A549 treated with AZD2906 at 1 μM for 4 hours (cell line): ENCODE results near the gene RASGRP4. TPM values are rescaled to one million over a fixed set of nuclear protein-coding genes. Genes with fewer than 3 reads are reported as not detected.

ENCODE experiments used
- total RNA-seq: library from RNA; stranded (reverse); fragments of 200-300 nt; extraction: Qiagen RNA extraction; gene quantifications from 5 replicates; pipeline ENCODE4 v1.2.3, GENCODE V29; 2022

Gene RASGRP4, protein sequence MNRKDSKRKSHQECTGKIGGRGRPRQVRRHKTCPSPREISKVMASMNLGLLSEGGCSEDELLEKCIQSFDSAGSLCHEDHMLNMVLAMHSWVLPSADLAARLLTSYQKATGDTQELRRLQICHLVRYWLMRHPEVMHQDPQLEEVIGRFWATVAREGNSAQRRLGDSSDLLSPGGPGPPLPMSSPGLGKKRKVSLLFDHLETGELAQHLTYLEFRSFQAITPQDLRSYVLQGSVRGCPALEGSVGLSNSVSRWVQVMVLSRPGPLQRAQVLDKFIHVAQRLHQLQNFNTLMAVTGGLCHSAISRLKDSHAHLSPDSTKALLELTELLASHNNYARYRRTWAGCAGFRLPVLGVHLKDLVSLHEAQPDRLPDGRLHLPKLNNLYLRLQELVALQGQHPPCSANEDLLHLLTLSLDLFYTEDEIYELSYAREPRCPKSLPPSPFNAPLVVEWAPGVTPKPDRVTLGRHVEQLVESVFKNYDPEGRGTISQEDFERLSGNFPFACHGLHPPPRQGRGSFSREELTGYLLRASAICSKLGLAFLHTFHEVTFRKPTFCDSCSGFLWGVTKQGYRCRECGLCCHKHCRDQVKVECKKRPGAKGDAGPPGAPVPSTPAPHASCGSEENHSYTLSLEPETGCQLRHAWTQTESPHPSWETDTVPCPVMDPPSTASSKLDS
- total RNA-seq: 0.03 to 0.09 TPM (median 0.07 TPM) in 5 replicates

DNA sequence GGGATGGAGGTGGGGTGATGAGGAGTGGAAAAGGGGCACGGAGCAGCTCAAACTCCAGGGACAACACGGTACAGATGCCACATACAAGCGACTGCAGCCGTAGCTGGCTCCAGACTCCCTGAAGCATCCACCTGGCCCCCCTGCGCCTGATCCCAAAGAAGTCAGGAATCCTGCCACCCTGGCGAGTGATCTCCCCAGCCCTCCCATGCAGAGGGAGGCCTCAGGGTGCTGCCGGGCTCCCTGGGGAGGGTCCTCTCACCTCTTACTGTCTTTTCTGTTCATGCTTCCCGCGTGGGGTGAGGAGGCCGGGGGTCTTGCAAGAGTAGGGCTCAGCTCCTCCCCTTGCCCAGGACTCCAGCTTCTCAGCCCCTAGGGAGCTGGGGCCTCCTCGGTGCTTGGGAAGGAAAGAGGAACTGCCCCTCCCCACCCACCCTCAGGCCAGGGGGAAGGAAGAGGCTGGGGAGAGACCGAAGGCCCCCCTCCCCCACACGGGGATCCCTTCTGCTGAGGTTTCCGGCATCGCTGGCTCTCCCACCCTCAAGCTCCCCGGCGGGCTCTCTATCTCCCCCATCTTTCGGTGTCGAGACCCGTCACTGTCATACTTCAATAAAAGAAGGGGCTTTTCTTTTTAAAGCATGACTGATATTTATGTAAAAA lies at the start of gene RASGRP4:
TSS of gene RASGRP4 (minus strand) at position 410 of the 657 bp plus-strand sequence. CDS start at position 282, 128 bp downstream.

DNA sequence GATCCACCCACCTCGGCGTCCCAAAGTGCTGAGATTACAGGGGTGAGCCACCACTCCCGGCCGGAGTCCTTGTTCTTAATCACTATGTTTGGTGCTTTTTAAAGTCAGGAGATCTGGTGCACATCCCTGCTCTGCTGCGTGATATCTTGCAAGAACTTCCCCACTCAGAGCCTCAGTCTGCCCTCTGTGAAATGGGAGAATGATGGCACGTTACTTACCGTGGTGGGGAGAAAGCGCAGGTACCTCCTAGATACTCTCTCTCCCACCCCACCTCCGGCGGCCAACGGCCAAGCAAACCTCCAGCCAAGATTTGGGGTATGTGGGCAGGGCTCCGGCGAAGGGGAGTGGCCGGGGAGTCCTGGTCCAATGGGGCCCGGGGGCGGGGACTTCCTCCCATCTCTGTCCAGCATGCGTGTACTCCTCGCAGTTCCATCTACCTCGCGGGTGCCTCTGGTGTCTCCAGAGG lies 7.3 kb upstream of the RASGRP4 start, which contains the start of gene RYR1:
TSS of gene RYR1 (plus strand) at position 424 of the 466 bp plus-strand sequence. CDS start 139 bp downstream, outside the sequence.

DNA sequence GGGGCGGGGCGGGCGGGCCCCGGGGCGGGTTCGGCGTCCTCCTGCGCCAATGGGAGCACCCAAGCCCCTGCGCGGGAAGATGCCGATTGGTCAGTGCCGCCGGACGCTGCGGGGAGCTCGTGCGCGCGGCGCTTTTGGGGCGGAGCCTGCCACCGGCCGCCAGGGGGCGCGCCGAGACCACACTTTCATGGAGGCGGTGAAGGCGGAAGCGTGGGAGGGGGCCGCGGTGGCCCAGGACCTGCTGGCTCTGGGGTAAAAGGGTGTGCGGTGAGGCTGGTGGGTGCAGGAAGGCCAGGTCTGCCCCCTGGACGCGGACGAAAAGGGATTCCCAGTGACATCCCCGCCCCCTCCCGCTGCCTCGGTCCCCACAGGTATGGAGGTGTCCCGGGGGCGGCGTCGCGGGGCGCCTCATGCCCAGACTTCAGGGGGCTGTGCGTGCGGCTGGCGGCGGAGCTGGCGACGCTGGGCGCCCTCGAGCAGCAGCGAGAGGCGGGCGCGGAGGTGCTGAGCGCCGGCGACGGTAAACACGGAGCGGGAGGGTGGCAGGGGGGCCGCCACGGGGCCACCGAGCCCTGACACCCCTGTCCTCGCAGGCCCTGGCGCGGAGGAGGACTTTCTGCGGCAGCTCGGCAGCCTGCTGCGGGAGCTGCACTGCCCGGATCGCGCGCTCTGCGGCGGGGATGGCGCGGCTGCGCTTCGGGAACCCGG lies 22.9 kb downstream of the RASGRP4 start, which contains the start of gene FAM98C:
TSS of gene FAM98C (plus strand) at position 127 of the 708 bp plus-strand sequence. CDS start at position 188, 61 bp downstream.

DNA sequence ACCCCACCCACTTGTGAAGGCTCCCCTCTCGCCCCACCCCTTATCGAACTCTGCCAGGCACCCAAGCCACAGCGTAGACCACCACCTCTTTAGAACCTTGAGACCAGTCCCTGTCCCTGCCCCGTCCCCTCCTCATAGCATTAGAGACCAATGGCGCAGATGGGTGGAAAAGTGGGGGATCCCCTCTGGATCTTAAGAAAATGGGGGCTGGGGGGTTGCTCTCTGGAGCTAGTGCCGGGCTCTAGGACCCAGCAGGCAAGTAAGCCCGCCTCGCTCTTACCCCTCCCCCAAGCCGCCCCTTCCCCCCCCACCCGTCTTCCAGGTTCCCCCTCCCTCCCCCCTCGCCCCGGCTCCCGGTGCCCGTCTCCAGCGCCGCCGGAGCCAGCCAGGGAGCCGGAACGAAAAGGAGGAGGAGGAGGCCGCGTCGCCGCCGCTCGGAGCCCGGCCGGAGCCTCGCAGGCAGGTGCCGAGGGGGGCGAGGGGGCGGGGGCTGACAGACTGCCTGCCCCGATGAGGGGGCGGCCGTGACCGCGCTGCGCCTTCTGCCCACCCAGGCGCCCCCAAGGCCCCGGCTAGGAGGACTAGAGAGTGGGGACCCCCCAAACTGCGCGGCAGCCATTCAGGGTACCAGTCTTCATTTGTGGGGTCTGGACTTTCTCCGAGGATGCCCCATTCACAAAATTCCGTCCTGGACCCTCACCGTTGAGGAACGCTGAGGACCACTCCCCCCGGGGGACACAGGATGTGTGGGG lies 37.5 kb downstream of the RASGRP4 start, which contains the start of gene SPRED3:
TSS of gene SPRED3 (plus strand) at position 349 of the 752 bp plus-strand sequence. CDS start 1,606 bp downstream, outside the sequence.

DNA sequence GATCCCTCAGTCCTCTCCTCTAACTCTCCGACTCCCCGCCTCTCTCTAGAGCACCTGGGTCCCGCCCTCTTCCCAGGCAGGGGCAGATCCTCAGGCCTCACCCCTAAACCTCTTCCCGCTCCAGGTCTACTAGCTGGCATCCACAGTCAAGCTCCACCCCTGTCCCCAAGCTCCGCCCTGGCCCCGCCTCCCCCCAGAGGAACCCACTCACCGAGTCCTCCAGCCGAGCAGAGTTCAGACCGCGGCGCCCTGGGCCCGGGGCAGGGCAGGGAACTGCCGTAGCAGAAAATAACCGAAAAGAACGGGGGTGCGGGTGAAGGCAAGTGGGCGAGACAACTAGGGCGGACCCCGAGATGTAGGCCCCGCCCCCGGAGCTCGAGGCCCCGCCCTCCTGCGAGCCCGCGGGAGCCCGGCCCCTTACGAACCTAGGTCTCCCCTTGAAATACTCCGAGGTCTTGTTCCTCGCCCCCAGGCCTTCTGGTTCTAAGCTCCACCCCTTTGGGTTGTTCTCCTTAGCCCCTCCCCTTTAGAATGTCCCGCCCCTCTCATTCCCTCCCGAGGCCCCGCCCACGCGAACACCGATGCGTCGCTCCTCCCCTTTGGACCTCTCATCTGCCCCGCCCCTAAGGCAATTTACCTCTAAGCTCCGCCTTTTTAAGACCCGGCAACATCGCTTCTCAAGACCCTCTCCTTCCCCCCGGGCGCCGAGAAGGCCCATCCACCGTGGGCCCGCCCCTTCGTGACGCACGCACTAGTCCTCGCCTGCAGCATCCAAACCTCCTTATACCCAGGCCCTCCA lies 38.3 kb downstream of the RASGRP4 start, which contains the start of gene GGN:
TSS of gene GGN (minus strand) at position 485 of the 799 bp plus-strand sequence. CDS start 773 bp downstream, outside the sequence.

DNA sequence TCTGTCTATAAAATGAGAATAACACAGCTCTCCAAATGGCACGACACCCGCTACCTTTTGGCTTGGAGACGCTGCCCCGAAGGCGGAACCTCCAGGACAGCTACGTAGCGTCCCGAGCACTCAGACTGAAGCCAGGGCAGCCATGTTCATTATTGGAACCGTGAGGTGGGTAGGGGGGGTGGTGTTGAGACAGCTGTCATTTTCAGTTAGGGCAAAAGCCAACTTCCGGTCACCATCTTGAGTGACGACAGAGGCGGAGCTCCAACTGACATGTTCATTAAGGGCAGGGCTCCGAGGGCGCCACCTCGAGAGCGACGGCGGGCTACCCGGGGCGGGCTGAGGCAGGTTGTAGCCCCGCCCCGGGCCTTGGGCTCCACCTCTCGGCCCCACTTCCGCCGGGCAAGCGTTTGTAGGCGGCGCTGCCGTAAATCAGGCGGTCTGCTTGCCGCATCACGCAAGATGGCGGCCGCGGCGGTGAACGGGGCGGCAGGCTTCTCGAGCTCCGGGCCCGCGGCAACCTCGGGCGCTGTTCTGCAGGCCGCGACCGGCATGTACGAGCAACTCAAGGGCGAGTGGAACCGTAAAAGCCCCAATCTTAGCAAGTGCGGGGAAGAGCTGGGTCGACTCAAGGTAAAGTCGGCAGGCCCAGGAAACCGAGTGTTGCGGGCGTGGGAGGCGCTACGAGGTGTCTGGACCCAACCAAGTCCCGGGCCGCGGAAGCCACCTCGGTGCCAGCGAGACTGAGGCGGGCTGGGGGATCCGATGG lies 51.5 kb downstream of the RASGRP4 start, which contains the start of gene PSMD8:
TSS of gene PSMD8 (plus strand) at position 240 of the 766 bp plus-strand sequence. CDS start at position 271, 31 bp downstream.

Other genes starting within 250 kb of the RASGRP4 start
- gene DPF1, start 202.0 kb downstream of the RASGRP4 start, total RNA-seq: 4.3 to 5.4 TPM (median 4.4 TPM) in 5 replicates
- 68.5 to 97.3 TPM (median 92.1 TPM) in 5 replicates for gene PPP1R14A, start 169.8 kb downstream of the RASGRP4 start, total RNA-seq
- gene SPINT2, start 161.6 kb downstream of the RASGRP4 start, total RNA-seq: 232 to 335 TPM (median 321 TPM) in 5 replicates
- 584 to 802 TPM (median 695 TPM) in 5 replicates for gene C19orf33, start 122.0 kb downstream of the RASGRP4 start, total RNA-seq
- 98.9 to 139 TPM (median 135 TPM) in 5 replicates for gene YIF1B, start 110.3 kb downstream of the RASGRP4 start, total RNA-seq
- 4.0 to 5.0 TPM (median 4.8 TPM) in 5 replicates for gene KCNK6, start 106.4 kb downstream of the RASGRP4 start, total RNA-seq
- gene CATSPERG, start 90.4 kb downstream of the RASGRP4 start, total RNA-seq: 0.29 to 1.2 TPM (median 1.0 TPM) in 5 replicates
- gene PSMD8, start 51.6 kb downstream of the RASGRP4 start, total RNA-seq: 460 to 520 TPM (median 485 TPM) in 5 replicates
- gene GGN, start 38.2 kb downstream of the RASGRP4 start, total RNA-seq: 0.14 to 0.65 TPM (median 0.49 TPM) in 5 replicates
- gene SPRED3, start 37.5 kb downstream of the RASGRP4 start, total RNA-seq: 1.9 to 2.8 TPM (median 2.2 TPM) in 5 replicates
- 16.4 to 27.4 TPM (median 27.1 TPM) in 5 replicates for gene FAM98C, start 23.1 kb downstream of the RASGRP4 start, total RNA-seq
- 4.9 to 6.4 TPM (median 6.1 TPM) in 5 replicates for gene RYR1, start 7.5 kb upstream of the RASGRP4 start, total RNA-seq
- 0.40 to 0.85 TPM (median 0.72 TPM) in 5 replicates for gene MAP4K1, start 191.7 kb upstream of the RASGRP4 start, total RNA-seq
- 721 to 975 TPM (median 736 TPM) in 5 replicates for gene EIF3K, start 193.0 kb upstream of the RASGRP4 start, total RNA-seq
- 783 to 1,108 TPM (median 1,019 TPM) in 5 replicates for gene ACTN4, start 221.4 kb upstream of the RASGRP4 start, total RNA-seq